ENCODE measurements around the gene GEMIN7. TPM values are rescaled to one million over a fixed set of nuclear protein-coding genes. Genes with fewer than 3 reads are reported as not detected.
A peak's percentile ranks its signal among the peaks of the same experiment; 100 is the strongest.

Gene GEMIN7
- total RNA-seq, 2 donors from 2014 or later, result 22.4 to 37.5 TPM

GRCh38 chr19:45135176-45135885 is 56.3 kb downstream of the GEMIN7 start:
- TF ChIP-seq CTCF (IDR thresholded peaks at IDR 0.05), result no peak
- Histone ChIP-seq H3K9me3 (no peaks in the 10 kb centered on the region), H3K4me1 (no peaks in the 10 kb centered on the region), H3K27ac (no peak overlapping the region), H3K4me3 (no peak overlapping the region), H3K27me3 (no peaks in the 10 kb centered on the region), H3K9ac (ENCODE audit: low read depth in 2 of 2, low read length in 2 of 2) (no peak overlapping the region), H3K36me3 (no peaks in the 10 kb centered on the region)
- DNase-seq, result no peak
- intact Hi-C loops (cut with DNase I), result no loop called here

- H3K27ac ChIP-seq, result no peak overlapping the region
- no peaks in the 10 kb centered on the region for H3K9me3 ChIP-seq
- H3K9ac ChIP-seq (ENCODE audit: low read depth in 2 of 2, low read length in 2 of 2), result no peak overlapping the region
- no peaks in the 10 kb centered on the region for H3K4me1 ChIP-seq
- no peak for TF ChIP-seq CTCF (IDR thresholded peaks at IDR 0.05)
- no peaks in the 10 kb centered on the region for H3K27me3 ChIP-seq
- H3K36me3 ChIP-seq, result no peaks in the 10 kb centered on the region
- intact Hi-C loops (cut with DNase I), result no loop called here
- H3K4me3 ChIP-seq, result no peak overlapping the region
- no peak for DNase-seq
Measured at GRCh38 chr19:45136507-45137178, 57.6 kb downstream of the GEMIN7 start.

GRCh38 chr19:45137179-45137761 is 58.2 kb downstream of the GEMIN7 start:
- intact Hi-C loops (cut with DNase I), result no loop called here
- H3K36me3 ChIP-seq, result no peaks in the 10 kb centered on the region
- H3K27ac ChIP-seq, result no peak overlapping the region
- DNase-seq, result no peak
- TF ChIP-seq CTCF (IDR thresholded peaks at IDR 0.05), result no peak
- no peaks in the 10 kb centered on the region for H3K9me3 ChIP-seq
- H3K4me3 ChIP-seq, result no peak overlapping the region
- no peaks in the 10 kb centered on the region for H3K4me1 ChIP-seq
- no peaks in the 10 kb centered on the region for H3K27me3 ChIP-seq
- peak overlapping the region in 1 of 2 donors; percentile 16 for H3K9ac ChIP-seq (ENCODE audit: low read depth in 2 of 2, low read length in 2 of 2)

- TF ChIP-seq CTCF (IDR thresholded peaks at IDR 0.05), result no peak
- intact Hi-C loops (cut with DNase I), result no loop called here
- no peak overlapping the region for H3K9ac ChIP-seq (ENCODE audit: low read depth in 2 of 2, low read length in 2 of 2)
- DNase-seq, result no peak
- no peak overlapping the region for H3K27ac ChIP-seq
- no peaks in the 10 kb centered on the region for H3K36me3 ChIP-seq
- no peaks in the 10 kb centered on the region for H3K9me3 ChIP-seq
- no peaks in the 10 kb centered on the region for H3K4me1 ChIP-seq
- no peak overlapping the region for H3K4me3 ChIP-seq
- H3K27me3 ChIP-seq, result no peaks in the 10 kb centered on the region
Measured at GRCh38 chr19:45138303-45138751, 59.3 kb downstream of the GEMIN7 start.

- no peak overlapping the region for H3K27ac ChIP-seq
- TF ChIP-seq CTCF (IDR thresholded peaks at IDR 0.05), result no peak
- H3K36me3 ChIP-seq, result no peaks in the 10 kb centered on the region
- H3K4me1 ChIP-seq, result no peaks in the 10 kb centered on the region
- H3K4me3 ChIP-seq, result no peak overlapping the region
- H3K9me3 ChIP-seq, result no peaks in the 10 kb centered on the region
- H3K27me3 ChIP-seq, result no peaks in the 10 kb centered on the region
- no peak overlapping the region for H3K9ac ChIP-seq (ENCODE audit: low read depth in 2 of 2, low read length in 2 of 2)
- no peak for DNase-seq
- intact Hi-C loops (cut with DNase I), result no loop called here
Measured at GRCh38 chr19:45139286-45140143, 60.5 kb downstream of the GEMIN7 start.

Measured in colonic mucosa (tissue), 4 donors.